Uterine smooth muscle cell (primary cell): Measurements from ENCODE around the gene BCL6B. TPM values are rescaled to one million over a fixed set of nuclear protein-coding genes. Genes with fewer than 3 reads are reported as not detected.

Source experiments
- total RNA-seq: library from RNA; depleted of rRNA; stranded (reverse); fragments of >200 nt; gene quantifications from 2 replicates; pipeline ENCODE4 v1.2.3, GENCODE V29; 2014

Gene BCL6B
- total RNA-seq = 0.11 and 0.50 TPM in 2 replicates

DNA sequence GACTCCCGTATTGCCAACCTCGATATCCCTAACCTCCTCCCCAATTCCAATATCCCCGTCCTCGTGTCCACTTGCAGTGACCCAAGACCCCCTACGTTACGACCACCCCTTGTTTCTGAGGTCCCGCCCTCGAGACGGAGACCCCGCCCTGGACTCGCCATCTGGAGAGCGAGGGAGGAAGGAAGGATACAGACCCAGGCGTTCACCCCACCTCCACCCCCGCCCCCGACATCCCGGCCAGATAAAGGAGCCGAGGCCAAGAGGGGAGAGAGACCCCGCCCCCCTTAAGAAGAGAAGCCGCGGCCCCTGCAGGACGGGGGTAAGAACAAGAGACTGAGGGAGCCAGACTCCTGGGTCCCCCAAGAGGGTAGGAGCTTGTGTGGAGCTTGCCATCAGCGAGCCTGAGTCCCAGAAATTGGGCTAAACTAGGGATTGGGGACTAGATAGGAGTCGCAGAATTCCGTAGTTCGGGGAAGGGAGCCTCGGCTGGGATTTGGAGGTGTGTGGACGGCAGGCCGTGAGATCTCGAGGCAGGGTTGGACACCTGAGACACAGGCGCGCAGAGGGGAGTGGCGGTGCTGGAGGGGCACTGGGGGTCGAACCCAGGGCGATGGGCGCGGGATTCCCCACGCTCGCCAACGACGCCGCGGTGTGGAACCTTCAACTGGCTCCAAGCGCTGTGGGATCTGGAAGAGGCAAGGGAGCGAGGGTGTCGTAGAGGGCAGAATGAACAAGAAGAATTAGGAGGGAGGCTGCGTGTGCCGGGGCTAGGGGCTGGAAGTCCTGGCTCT is at the start of gene BCL6B:
TSS of gene BCL6B (plus strand) at position 270 of the 791 bp plus-strand sequence. CDS start 622 bp downstream, outside the sequence.

GRCh38 chr17:6995500-6996255 is 27.2 kb upstream of the BCL6B start, which contains the start of gene ALOX12:
ALOX12 (plus strand) TSS chr17:6996049; CDS start chr17:6996118, 69 bp downstream.

DNA sequence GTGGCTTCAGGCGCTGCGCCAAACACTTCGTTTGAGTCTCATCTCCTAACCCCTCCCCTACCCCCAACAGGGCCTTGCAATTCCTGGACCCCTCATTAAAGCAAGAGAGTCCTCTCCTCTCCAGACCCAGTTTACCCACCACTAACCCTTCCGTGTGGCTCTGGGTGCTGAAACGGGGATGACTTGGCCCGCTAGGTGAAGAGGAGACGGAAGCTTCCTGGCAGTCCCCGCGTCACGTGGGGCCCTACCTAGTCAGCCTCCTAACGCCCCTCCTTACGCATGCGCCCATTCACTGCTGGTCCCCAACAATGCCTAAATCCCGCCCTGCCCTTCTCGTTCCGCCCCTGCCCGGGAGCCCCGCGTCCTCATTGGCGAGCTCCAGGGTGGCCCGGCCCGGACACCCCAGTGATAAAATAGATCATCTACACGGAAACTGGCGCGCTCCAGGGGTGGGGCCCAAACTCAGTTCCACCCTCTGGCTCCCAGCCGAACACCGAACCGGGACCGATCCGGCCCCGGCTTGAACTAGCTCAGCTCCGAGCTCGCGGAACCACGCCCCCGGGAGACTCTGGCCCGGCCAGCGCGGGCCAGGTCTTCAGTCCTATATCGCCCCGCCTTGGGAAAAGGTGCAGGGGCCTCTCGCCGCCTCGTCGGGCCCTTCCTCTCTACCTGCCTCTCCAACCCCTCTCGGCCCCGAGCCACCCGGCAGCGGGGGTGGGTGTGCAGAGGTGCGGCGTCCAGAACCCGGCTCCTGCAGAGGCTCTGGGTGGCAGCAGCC is 12.9 kb downstream of the BCL6B start, which contains the start of gene SLC16A13:
TSS of gene SLC16A13 (plus strand) at position 425 of the 778 bp plus-strand sequence. CDS start 368 bp downstream, outside the sequence.

GRCh38 chr17:7043497-7044198 is 20.8 kb downstream of the BCL6B start, which contains the start of gene SLC16A11:
SLC16A11 (minus strand) TSS chr17:7044092; CDS start chr17:7043513, 579 bp downstream.

Other genes starting within 250 kb of the BCL6B start
- gene FBXO39, start 246.8 kb upstream of the BCL6B start, total RNA-seq = 0.25 and 0.33 TPM in 2 replicates
- not detected in 2 replicates for gene TEKT1, start 191.3 kb upstream of the BCL6B start, total RNA-seq
- 0.75 TPM in 1 of 2 replicates, not detected in the other for gene ALOX12, start 27.0 kb upstream of the BCL6B start, total RNA-seq
- 22.7 and 29.7 TPM in 2 replicates for gene RNASEK, start 10.4 kb upstream of the BCL6B start, total RNA-seq
- 1.00 and 1.7 TPM in 2 replicates for gene SLC16A13, start 13.0 kb downstream of the BCL6B start, total RNA-seq
- gene SLC16A11, start 21.0 kb downstream of the BCL6B start, total RNA-seq = 0.11 and 0.12 TPM in 2 replicates
- not detected in 2 replicates for gene CLEC10A, start 57.2 kb downstream of the BCL6B start, total RNA-seq
- not detected in 2 replicates for gene ASGR2, start 91.8 kb downstream of the BCL6B start, total RNA-seq
- gene ASGR1, start 156.3 kb downstream of the BCL6B start, total RNA-seq = 1.3 and 1.4 TPM in 2 replicates
- gene DLG4, start 196.8 kb downstream of the BCL6B start, total RNA-seq = 15.9 and 19.2 TPM in 2 replicates
- 162 and 238 TPM in 2 replicates for gene ACADVL, start 196.9 kb downstream of the BCL6B start, total RNA-seq
- 95.3 and 99.5 TPM in 2 replicates for gene DVL2, start 211.5 kb downstream of the BCL6B start, total RNA-seq
- 42.5 and 45.5 TPM in 2 replicates for gene PHF23, start 216.4 kb downstream of the BCL6B start, total RNA-seq
- gene GABARAP, start 219.4 kb downstream of the BCL6B start, total RNA-seq = 74.6 and 149 TPM in 2 replicates
- gene CTDNEP1, start 228.7 kb downstream of the BCL6B start, total RNA-seq = 25.7 and 27.9 TPM in 2 replicates
- 33.0 and 35.5 TPM in 2 replicates for gene ELP5, start 229.2 kb downstream of the BCL6B start, total RNA-seq
- 2.1 and 4.5 TPM in 2 replicates for gene CLDN7, start 239.4 kb downstream of the BCL6B start, total RNA-seq